Endothelial cell of umbilical vein (primary cell): ENCODE data around the gene CFAP43. TPM values are rescaled to one million over a fixed set of nuclear protein-coding genes. Genes with fewer than 3 reads are reported as not detected.

Experiments
- BruUV-seq: library from RNA; stranded (reverse); fragments of 400-500 nt; replicated peaks from 2 replicates; lab custom pipeline; 2021; lab: Mats Ljungman, UMichigan
- CTCF ChIA-PET: fragments of 300-600, 350-600 bp; sonication (Branson Sonifier 250); formaldehyde crosslinking; loops from one replicate; lab custom pipeline; 2021; ENCODE audit warnings: antibody characterized with exemption, inconsistent platforms; lab: Charles Lee
- POLR2A ChIA-PET: fragments of 300-600, 350-600 bp; sonication (Branson Sonifier 250); formaldehyde crosslinking; loops from one replicate; lab custom pipeline; 2021; ENCODE audit warnings: antibody characterized with exemption, inconsistent platforms; lab: Charles Lee
- DNase-seq: peaks from one replicate; pipeline ENCODE4 v3.0.0-alpha.2; 2011; ENCODE audit warnings: low read depth, low spot score
- FAIRE-seq: peaks from 2 replicates; lab custom pipeline; 2011; peaks lifted over from hg19 to GRCh38; lab: Jason Lieb, UNC
- H2AFZ ChIP-seq: 2 replicates; pipeline ENCODE4 v1.6.0; 2012; ENCODE audit warnings: low read depth, low read length, control low read depth, inconsistent platforms
- H3K27ac ChIP-seq: 2 replicates; pipeline ENCODE4 v1.5.1; 2011; ENCODE audit warnings: low read depth, mild to moderate bottlenecking, control low read depth, low read length, moderate library complexity; ENCODE audit not compliant: insufficient read depth
- H3K27me3 ChIP-seq, 2 experiments: 2 replicates each; pipeline versions ENCODE4 v1.6.0 to v1.6.1; 2011; ENCODE audit warnings: low read length in 2 of 2, mixed read lengths in 1 of 2; ENCODE audit not compliant: control insufficient read depth in 2 of 2, insufficient read depth in 2 of 2
- H3K36me3 ChIP-seq, 2 experiments: 2 replicates in 1 of 2; 3 replicates in 1 of 2; pipeline ENCODE4 v1.5.1; 2011; ENCODE audit warnings: low read length in 2 of 2, mild to moderate bottlenecking in 1 of 2, moderate library complexity in 1 of 2; ENCODE audit not compliant: control insufficient read depth in 2 of 2, insufficient read depth in 2 of 2; ENCODE audit errors: extremely low read depth in 1 of 2
- H3K4me1 ChIP-seq: 3 replicates; pipeline ENCODE4 v1.5.1; 2011; ENCODE audit warnings: mild to moderate bottlenecking, low read length; ENCODE audit not compliant: control insufficient read depth, insufficient read depth; ENCODE audit errors: extremely low read depth
- H3K4me2 ChIP-seq: 2 replicates; pipeline ENCODE4 v1.6.1; 2011; ENCODE audit warnings: low read length, control low read depth, mixed read lengths; ENCODE audit not compliant: insufficient read depth
- H3K4me3 ChIP-seq, 3 experiments: fragments of 200-600 bp in 1 of 3; sonication (generic), shearing (Covaris generic) in 1 of 3; replicated peaks in 1 of 3; 2 replicates each; pipeline ENCODE4 v1.5.1; 2011 to 2016; ENCODE audit warnings: control low read depth in 3 of 3, low read length in 3 of 3, mild to moderate bottlenecking in 2 of 3, inconsistent platforms in 1 of 3, low read depth in 1 of 3, moderate library complexity in 1 of 3; ENCODE audit not compliant: insufficient read depth in 1 of 3
- H3K79me2 ChIP-seq: 2 replicates; pipeline ENCODE4 v1.6.0; 2012; ENCODE audit warnings: low read length, inconsistent platforms; ENCODE audit not compliant: control insufficient read depth, insufficient read depth
- H3K9ac ChIP-seq: replicated peaks from 2 replicates; pipeline ENCODE3; 2011; ENCODE audit warnings: low read length, control low read depth; ENCODE audit not compliant: insufficient read depth; ENCODE audit errors: extremely low read depth
- H3K9me1 ChIP-seq: replicated peaks from 3 replicates; pipeline ENCODE4 v1.6.0; 2011; ENCODE audit warnings: mild to moderate bottlenecking, low read length; ENCODE audit not compliant: control insufficient read depth, insufficient read depth; ENCODE audit errors: extremely low read depth
- H3K9me3 ChIP-seq: replicated peaks from 2 replicates; pipeline ENCODE4 v1.5.1; 2012; ENCODE audit warnings: low read length, inconsistent platforms; ENCODE audit not compliant: control insufficient read depth, insufficient read depth
- H4K20me1 ChIP-seq: replicated peaks from 2 replicates; pipeline ENCODE3; 2011; ENCODE audit warnings: mild to moderate bottlenecking, low read length; ENCODE audit not compliant: control insufficient read depth, insufficient read depth; ENCODE audit errors: extremely low read depth
- EZH2 ChIP-seq: IDR thresholded peaks from 2 replicates; pipeline ENCODE4 v1.6.1; 2012; ENCODE audit warnings: borderline replicate concordance, low read depth, mild to moderate bottlenecking, moderate library complexity, low read length, inconsistent platforms; ENCODE audit not compliant: severe bottlenecking
- FOS ChIP-seq: IDR thresholded peaks from 2 replicates; pipeline ENCODE4 v1.6.1; 2011; ENCODE audit warnings: mild to moderate bottlenecking, low read length, moderate library complexity, borderline replicate concordance; ENCODE audit not compliant: insufficient read depth
- GATA2 ChIP-seq: IDR thresholded peaks from 2 replicates; pipeline ENCODE4 v1.7.0; 2011; ENCODE audit warnings: low read depth, mild to moderate bottlenecking, moderate library complexity, mixed read lengths, low read length; ENCODE audit not compliant: insufficient read length, insufficient read depth
- JUN ChIP-seq: IDR thresholded peaks from 2 replicates; pipeline ENCODE4 v1.6.1; 2011; ENCODE audit warnings: borderline replicate concordance, low read depth; ENCODE audit not compliant: insufficient read length, insufficient read depth
- MYC ChIP-seq: IDR thresholded peaks from one replicate; pipeline ENCODE4 v1.6.1; 2011; ENCODE audit warnings: mild to moderate bottlenecking, low read depth, low read length
- POLR2A ChIP-seq: IDR thresholded peaks from 2 replicates; pipeline ENCODE4 v1.6.1; 2012; ENCODE audit warnings: low read depth, mild to moderate bottlenecking, control low read depth, low read length
- POLR2AphosphoS5 ChIP-seq: IDR thresholded peaks from 2 replicates; pipeline ENCODE4 v1.6.1; 2012; ENCODE audit warnings: low read depth, mild to moderate bottlenecking, control low read depth, low read length, moderate library complexity; ENCODE audit not compliant: insufficient read depth
- dilution Hi-C: fragments of 300-500 bp; cut with MboI; formaldehyde crosslinking; loops from one replicate; pipeline ENCODE4 v1.15.0; 2019; ENCODE audit warnings: low sequenced_read_pairs; ENCODE audit not compliant: extremely low pct_ligation_motif_present
- intact Hi-C: fragments of 100-400 bp; cut with micrococcal nuclease; formaldehyde crosslinking; loops from one replicate; pipeline ENCODE4 v1.10.0; 2022
- polyA plus RNA-seq, 4 experiments: library from polyadenylated mRNA; depleted of rRNA in 3 of 4; stranded (reverse) in 3 of 4; unstranded in 1 of 4; fragments of >200 nt; gene quantifications; 2 replicates each; pipeline versions ENCODE4 v1.2.1 to v1.2.3, GENCODE V29; 2011 to 2012; ENCODE audit warnings: missing spikeins in 1 of 4
- total RNA-seq: library from RNA; stranded (reverse); gene quantifications from 2 replicates; pipeline ENCODE4 v1.2.3, GENCODE V29; 2021
- TF ChIP-seq, protein P1 (sequence below): IDR thresholded peaks from 2 replicates; pipeline ENCODE4 v1.6.1; 2011; ENCODE audit not compliant: insufficient read depth, insufficient read length
- TF ChIP-seq, protein P2 (sequence below), 2 donors: IDR thresholded peaks; 1 replicate in 1 of 2; 2 replicates in 1 of 2; pipeline ENCODE4 v1.5.1; 2011; ENCODE audit warnings: low read length in 2 of 2, mild to moderate bottlenecking in 2 of 2, moderate library complexity in 2 of 2, control low read depth in 1 of 2, inconsistent platforms in 1 of 2, low read depth in 1 of 2; ENCODE audit not compliant: insufficient read depth in 1 of 2; ENCODE audit errors: extremely low read depth in 1 of 2

Gene CFAP43
- total and polyA plus RNA-seq, 2 donors (not counting 3 experiments of a cell fraction or from before 2014, with no cell fraction given), result 0.04 TPM; not detected in 1

DNA sequence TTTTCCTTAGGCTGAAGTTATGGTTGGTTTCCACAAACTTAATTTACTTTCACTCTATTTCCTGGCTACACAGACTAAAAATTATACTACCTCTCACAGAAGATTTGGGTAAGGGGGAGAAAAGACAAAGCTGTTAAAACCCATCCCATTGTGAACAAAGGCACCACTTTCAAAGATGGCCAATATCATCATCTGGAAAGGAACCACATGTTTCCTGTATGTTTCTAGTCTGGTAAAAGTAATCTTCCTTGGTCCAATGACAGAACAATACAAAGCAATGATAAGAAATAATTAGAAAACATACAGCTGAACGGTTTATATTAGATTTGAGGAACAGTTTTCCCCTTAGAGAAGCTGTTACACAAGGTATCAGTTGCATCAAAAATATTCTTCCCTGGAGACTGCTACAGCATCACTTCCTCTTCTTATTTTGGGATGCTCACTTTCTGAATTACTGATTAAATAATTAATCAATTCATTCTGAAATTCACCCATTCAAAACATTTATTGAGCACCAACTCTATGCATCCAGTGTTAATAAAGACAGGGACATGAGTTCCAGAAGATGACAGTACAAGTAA, 118.7 kb downstream of the CFAP43 start:
- no peak for FAIRE-seq
- Histone ChIP-seq H2AFZ (peak overlapping the region; percentile 43), H3K79me2 (no peaks in the 10 kb centered on the region), H3K9ac (no peak overlapping the region), H3K9me3 (no peaks in the 10 kb centered on the region), H3K27me3 (no peaks in the 10 kb centered on the region), H4K20me1 (no peaks in the 10 kb centered on the region), H3K36me3 (no peaks in the 10 kb centered on the region), H3K4me1 (peaks cover 19% of the 10 kb centered on the region), H3K4me2 (no peak overlapping the region), H3K4me3 (no peak overlapping the region), H3K27ac (no peak overlapping the region), H3K9me1 (no peaks in the 10 kb centered on the region)
- POLR2A ChIA-PET, result no interaction called here
- intact Hi-C loops (no loop called here), dilution Hi-C loops (no loop called here)
- BruUV-seq, result no TSS peak
- TF ChIP-seq JUN (no peak), POLR2AphosphoS5 (no peak), FOS (no peak), MYC (no peak)
- TF ChIP-seq, protein P1, sequence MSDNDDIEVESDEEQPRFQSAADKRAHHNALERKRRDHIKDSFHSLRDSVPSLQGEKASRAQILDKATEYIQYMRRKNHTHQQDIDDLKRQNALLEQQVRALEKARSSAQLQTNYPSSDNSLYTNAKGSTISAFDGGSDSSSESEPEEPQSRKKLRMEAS, result no peak
- CTCF ChIA-PET, result interaction anchor here (0.8 to 1.5 kb wide), 2 partner anchors 8 to 30 kb away, joined by 3 to 4 read pairs; partner anchors contain the start of gene SFR1
- DNase-seq, result peak; percentile 47

- dilution Hi-C loops (no loop called here), intact Hi-C loops (no loop called here)
- Histone ChIP-seq H3K9ac (no peak overlapping the region), H3K9me1 (no peaks in the 10 kb centered on the region), H3K4me1 (peaks cover 19% of the 10 kb centered on the region), H3K9me3 (no peaks in the 10 kb centered on the region), H3K36me3 (no peaks in the 10 kb centered on the region), H3K4me2 (peak overlapping the region; percentile 34), H3K27ac (peak overlapping the region; percentile 35), H4K20me1 (no peaks in the 10 kb centered on the region), H2AFZ (no peak overlapping the region), H3K27me3 (no peaks in the 10 kb centered on the region), H3K4me3 (no peak overlapping the region), H3K79me2 (no peaks in the 10 kb centered on the region)
- DNase-seq (peak; percentile 62), FAIRE-seq (peak; percentile 87)
- no peak for TF ChIP-seq EZH2
- TF ChIP-seq GATA2, result peak; percentile 87
- TF ChIP-seq, protein P1, result no peak
- TF ChIP-seq POLR2AphosphoS5, result peak; percentile 36
- peak; percentile 40 for TF ChIP-seq JUN
- peak; percentile 28 for TF ChIP-seq POLR2A
- TF ChIP-seq, protein P2, sequence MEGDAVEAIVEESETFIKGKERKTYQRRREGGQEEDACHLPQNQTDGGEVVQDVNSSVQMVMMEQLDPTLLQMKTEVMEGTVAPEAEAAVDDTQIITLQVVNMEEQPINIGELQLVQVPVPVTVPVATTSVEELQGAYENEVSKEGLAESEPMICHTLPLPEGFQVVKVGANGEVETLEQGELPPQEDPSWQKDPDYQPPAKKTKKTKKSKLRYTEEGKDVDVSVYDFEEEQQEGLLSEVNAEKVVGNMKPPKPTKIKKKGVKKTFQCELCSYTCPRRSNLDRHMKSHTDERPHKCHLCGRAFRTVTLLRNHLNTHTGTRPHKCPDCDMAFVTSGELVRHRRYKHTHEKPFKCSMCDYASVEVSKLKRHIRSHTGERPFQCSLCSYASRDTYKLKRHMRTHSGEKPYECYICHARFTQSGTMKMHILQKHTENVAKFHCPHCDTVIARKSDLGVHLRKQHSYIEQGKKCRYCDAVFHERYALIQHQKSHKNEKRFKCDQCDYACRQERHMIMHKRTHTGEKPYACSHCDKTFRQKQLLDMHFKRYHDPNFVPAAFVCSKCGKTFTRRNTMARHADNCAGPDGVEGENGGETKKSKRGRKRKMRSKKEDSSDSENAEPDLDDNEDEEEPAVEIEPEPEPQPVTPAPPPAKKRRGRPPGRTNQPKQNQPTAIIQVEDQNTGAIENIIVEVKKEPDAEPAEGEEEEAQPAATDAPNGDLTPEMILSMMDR (IDR thresholded peaks at IDR 0.05; ENCODE audit: extremely low read depth in 1 of 2, insufficient read depth in 1 of 2, low read depth in 1 of 2, low read length in 2 of 2), result no peak
- TF ChIP-seq FOS, result peak; percentile 95
- TF ChIP-seq MYC, result no peak
- POLR2A ChIA-PET, result no interaction called here
- CTCF ChIA-PET, result interaction anchor here (0.8 to 1.9 kb wide), 7 partner anchors 8 to 54 kb away, joined by 3 to 11 read pairs (median 4); partner anchors contain the start of gene SFR1
- no TSS peak for BruUV-seq
Measured at GRCh38 chr10:104109908-104110662, 122.1 kb downstream of the CFAP43 start.
